ENCODE results near the gene IFI44L.

IFI44L gene

DNA sequence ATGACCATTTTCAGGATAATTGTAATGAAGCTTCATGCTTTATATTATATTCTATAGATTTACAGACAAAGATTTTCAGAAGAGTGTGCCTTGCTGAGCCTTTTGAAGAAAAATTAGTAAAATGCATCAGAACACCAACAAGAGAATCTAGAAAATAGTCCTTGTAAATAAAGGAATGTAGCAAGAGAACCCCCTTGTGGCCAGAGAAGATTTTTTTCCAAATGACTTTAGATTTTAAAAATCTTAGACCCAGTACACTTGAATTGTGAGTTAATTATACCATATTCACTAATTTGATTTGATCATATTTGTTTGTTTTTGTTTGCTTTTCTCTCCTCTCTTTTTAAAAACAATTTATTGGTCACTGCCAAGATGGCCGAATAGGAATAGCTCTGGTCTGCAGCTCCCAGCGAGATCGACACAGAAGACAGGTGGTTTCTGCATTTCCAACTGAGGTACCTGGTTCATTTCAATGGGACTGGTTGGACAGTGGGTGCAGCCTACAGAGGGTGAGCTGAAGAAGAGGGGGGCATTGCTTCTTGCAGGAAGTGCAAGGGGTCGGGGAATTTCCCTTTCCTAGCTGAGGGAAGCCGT lies 12.8 kb upstream of the IFI44L start:
- H3K27ac ChIP-seq: no peak overlapping the region
- H3K9me3 ChIP-seq: no peaks in the 10 kb centered on the region
- no peaks in the 10 kb centered on the region for H3K27me3 ChIP-seq
- H3K4me3 ChIP-seq (ENCODE audit: low read depth in 1 of 2, low read length in 1 of 2): no peak overlapping the region
- H3K36me3 ChIP-seq: no peaks in the 10 kb centered on the region
- TF ChIP-seq, protein P1, sequence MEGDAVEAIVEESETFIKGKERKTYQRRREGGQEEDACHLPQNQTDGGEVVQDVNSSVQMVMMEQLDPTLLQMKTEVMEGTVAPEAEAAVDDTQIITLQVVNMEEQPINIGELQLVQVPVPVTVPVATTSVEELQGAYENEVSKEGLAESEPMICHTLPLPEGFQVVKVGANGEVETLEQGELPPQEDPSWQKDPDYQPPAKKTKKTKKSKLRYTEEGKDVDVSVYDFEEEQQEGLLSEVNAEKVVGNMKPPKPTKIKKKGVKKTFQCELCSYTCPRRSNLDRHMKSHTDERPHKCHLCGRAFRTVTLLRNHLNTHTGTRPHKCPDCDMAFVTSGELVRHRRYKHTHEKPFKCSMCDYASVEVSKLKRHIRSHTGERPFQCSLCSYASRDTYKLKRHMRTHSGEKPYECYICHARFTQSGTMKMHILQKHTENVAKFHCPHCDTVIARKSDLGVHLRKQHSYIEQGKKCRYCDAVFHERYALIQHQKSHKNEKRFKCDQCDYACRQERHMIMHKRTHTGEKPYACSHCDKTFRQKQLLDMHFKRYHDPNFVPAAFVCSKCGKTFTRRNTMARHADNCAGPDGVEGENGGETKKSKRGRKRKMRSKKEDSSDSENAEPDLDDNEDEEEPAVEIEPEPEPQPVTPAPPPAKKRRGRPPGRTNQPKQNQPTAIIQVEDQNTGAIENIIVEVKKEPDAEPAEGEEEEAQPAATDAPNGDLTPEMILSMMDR (IDR thresholded peaks at IDR 0.05): no peak
- H3K4me1 ChIP-seq (ENCODE audit: control insufficient read depth in 1 of 2, insufficient read depth in 1 of 2, low read depth in 1 of 2, low read length in 1 of 2): no peaks in the 10 kb centered on the region

- no peak overlapping the region for H3K4me3 ChIP-seq (ENCODE audit: low read depth in 1 of 2, low read length in 1 of 2)
- TF ChIP-seq, protein P1 (IDR thresholded peaks at IDR 0.05): no peak
- no peaks in the 10 kb centered on the region for H3K36me3 ChIP-seq
- no peaks in the 10 kb centered on the region for H3K9me3 ChIP-seq
- no peaks in the 10 kb centered on the region for H3K27me3 ChIP-seq
- no peaks in the 10 kb centered on the region for H3K4me1 ChIP-seq (ENCODE audit: control insufficient read depth in 1 of 2, insufficient read depth in 1 of 2, low read depth in 1 of 2, low read length in 1 of 2)
- H3K27ac ChIP-seq: no peak overlapping the region
Observed at GRCh38 chr1:78607944-78608343, 12.3 kb upstream of the IFI44L start.

DNA sequence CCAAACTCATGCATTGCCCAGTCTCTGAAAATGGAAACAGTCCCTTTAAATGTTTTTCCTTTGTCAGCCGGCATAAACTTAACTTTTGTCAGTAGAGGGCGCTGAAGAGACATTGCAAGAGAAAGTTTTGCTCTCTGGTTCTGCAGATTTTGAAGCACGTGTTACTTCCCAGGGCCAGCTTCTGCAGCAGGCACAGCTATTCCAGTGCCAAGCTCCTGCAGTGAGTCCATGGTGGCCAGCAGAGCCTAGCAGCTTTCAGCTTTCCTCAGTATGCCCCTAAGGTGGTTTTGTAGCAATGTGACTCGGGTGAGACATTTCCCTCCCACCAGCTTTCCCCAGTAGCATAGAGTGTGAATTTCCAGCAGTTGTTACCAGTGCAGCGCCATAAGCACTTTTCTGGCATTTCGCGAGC lies 2.6 kb upstream of the IFI44L start:
- H3K27ac ChIP-seq: no peak overlapping the region
- H3K27me3 ChIP-seq: no peaks in the 10 kb centered on the region
- H3K9me3 ChIP-seq: no peaks in the 10 kb centered on the region
- no peaks in the 10 kb centered on the region for H3K36me3 ChIP-seq
- no peak overlapping the region for H3K4me3 ChIP-seq (ENCODE audit: low read depth in 1 of 2, low read length in 1 of 2)
- H3K4me1 ChIP-seq (ENCODE audit: control insufficient read depth in 1 of 2, insufficient read depth in 1 of 2, low read depth in 1 of 2, low read length in 1 of 2): peaks cover 16 to 32% of the 10 kb centered on the region in 2 experiments
- TF ChIP-seq, protein P1 (IDR thresholded peaks at IDR 0.05): peak; percentile 48

DNA sequence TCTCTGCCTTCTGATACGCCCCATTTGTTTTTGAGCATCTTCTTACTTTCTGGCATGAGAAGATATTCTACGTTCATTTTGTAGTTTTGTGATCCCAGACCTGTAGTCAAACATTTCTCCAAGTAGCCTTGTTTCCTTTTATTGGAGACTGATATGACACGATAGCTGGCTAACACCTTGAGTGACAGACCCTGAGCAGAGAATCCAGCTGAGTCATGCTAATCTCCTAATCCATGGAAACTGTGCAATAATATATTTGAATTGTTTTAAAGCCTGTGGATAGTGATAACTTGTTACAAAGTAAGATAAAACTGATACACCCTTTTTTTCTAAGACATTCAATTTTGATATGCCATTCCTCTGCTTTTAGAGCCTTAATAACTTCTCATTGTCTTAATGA lies 1.2 kb upstream of the IFI44L start:
- Histone ChIP-seq H3K36me3 (no peaks in the 10 kb centered on the region), H3K4me3 (ENCODE audit: low read depth in 1 of 2, low read length in 1 of 2) (no peak overlapping the region), H3K9me3 (no peaks in the 10 kb centered on the region), H3K27me3 (no peaks in the 10 kb centered on the region), H3K4me1 (ENCODE audit: control insufficient read depth in 1 of 2, insufficient read depth in 1 of 2, low read depth in 1 of 2, low read length in 1 of 2) (peaks cover 16 to 37% of the 10 kb centered on the region in 2 experiments), H3K27ac (peak overlapping the region; percentile 76)
- TF ChIP-seq, protein P1 (IDR thresholded peaks at IDR 0.05): no peak

DNA sequence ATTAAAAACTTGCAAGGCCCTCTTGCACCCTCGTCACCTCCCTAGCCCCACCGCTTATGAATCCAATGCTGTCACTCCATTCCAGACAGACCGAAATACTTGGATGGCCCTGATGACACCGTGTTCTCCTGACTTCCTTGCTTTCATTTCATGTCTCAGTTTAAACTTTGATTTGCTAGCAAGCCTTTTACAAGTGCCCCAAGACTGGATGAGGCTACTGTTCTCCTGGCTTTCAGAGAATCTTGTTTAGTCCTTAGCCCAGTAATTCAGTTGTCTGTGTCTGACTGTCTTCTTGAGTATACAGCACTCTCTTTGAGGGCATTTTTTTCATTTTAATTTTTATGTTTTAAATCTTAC lies 824 bp upstream of the IFI44L start:
- H3K27me3 ChIP-seq: no peaks in the 10 kb centered on the region
- no peaks in the 10 kb centered on the region for H3K9me3 ChIP-seq
- H3K4me1 ChIP-seq (ENCODE audit: control insufficient read depth in 1 of 2, insufficient read depth in 1 of 2, low read depth in 1 of 2, low read length in 1 of 2): peaks cover 16 to 37% of the 10 kb centered on the region in 2 experiments
- H3K36me3 ChIP-seq: no peaks in the 10 kb centered on the region
- H3K27ac ChIP-seq: peak overlapping the region; percentile 76
- no peak overlapping the region for H3K4me3 ChIP-seq (ENCODE audit: low read depth in 1 of 2, low read length in 1 of 2)
- TF ChIP-seq, protein P1 (IDR thresholded peaks at IDR 0.05): no peak

Data from neutrophil (primary cell).